Measurements from ENCODE around the gene FAM222A. TPM values are rescaled to one million over a fixed set of nuclear protein-coding genes. Genes with fewer than 3 reads are reported as not detected.

FAM222A gene
- total RNA-seq, 1 donor from 2014 or later = 6.2 TPM

DNA sequence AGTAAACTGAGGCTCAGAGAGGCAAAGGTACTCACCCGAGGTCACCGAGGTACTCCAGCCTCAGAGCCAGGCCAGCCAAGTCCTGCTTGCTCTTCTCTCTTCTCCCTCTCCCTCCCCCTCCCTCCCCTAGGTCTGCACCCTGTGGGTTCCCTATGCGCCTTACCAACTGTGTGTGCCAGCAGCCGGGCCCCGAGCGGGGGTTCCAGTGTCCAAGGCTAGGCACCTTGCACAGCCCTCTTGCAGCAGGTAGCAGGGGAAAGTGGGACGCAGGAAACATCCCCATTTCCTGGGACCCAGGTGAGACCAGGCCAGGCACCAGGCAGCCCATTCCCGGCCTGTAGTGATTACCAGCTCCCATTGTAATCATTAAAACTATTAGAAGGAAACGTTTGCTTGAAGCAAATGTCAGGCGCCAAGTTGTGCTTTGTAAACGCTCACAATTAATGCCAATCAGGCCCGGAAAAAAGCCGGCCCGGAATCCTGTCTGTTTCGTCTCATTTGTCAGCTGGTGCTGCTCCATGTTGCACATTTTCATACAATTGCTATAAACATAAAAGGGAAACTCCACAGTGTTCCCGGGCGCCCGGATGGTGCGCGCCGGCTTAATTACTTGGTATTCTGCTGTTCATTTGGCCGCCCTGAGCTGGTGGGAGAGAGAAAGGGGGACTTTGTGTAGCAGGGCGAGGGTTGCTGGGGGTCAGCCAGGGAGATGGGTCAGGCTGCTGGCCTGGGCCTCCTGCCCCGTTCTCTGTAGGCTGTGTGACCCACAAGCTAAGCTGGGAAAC is 11.9 kb downstream of the FAM222A start:
- TF ChIP-seq, protein P1, sequence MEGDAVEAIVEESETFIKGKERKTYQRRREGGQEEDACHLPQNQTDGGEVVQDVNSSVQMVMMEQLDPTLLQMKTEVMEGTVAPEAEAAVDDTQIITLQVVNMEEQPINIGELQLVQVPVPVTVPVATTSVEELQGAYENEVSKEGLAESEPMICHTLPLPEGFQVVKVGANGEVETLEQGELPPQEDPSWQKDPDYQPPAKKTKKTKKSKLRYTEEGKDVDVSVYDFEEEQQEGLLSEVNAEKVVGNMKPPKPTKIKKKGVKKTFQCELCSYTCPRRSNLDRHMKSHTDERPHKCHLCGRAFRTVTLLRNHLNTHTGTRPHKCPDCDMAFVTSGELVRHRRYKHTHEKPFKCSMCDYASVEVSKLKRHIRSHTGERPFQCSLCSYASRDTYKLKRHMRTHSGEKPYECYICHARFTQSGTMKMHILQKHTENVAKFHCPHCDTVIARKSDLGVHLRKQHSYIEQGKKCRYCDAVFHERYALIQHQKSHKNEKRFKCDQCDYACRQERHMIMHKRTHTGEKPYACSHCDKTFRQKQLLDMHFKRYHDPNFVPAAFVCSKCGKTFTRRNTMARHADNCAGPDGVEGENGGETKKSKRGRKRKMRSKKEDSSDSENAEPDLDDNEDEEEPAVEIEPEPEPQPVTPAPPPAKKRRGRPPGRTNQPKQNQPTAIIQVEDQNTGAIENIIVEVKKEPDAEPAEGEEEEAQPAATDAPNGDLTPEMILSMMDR (IDR thresholded peaks at IDR 0.05) = no peak
- Histone ChIP-seq H3K4me3 (no peak overlapping the region), H3K36me3 (no peaks in the 10 kb centered on the region), H3K4me1 (no peaks in the 10 kb centered on the region), H3K9me3 (no peaks in the 10 kb centered on the region), H3K27me3 (no peaks in the 10 kb centered on the region), H3K27ac (no peak overlapping the region)
- DNase-seq (no peak), ATAC-seq (no peak)
- intact Hi-C loops (cut with DNase I) = no loop called here

DNA sequence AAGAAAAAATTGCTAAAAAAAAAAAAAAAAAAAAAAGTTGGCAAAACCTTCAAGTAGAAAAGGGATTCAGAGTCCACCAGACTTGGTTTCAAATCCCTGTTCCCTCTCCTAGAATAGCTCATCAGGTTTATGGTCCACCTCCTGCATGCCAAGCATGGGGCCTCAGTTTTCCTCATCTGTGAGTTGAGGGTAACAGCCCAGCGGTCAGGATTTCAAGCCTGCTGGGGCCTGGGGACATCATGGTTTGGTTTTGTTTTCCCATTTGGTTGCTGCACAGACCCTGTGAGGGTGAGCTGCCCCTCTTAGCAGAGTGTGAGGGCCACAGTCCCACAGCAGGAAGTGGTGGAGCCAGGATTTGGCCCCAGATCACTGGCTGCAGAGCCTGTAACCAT is 12.5 kb downstream of the FAM222A start:
- Histone ChIP-seq H3K27me3 (no peaks in the 10 kb centered on the region), H3K4me3 (no peak overlapping the region), H3K36me3 (no peaks in the 10 kb centered on the region), H3K4me1 (no peaks in the 10 kb centered on the region), H3K27ac (no peak overlapping the region), H3K9me3 (no peaks in the 10 kb centered on the region)
- intact Hi-C loops (cut with DNase I) = no loop called here
- DNase-seq (no peak), ATAC-seq (no peak)
- TF ChIP-seq, protein P1 (IDR thresholded peaks at IDR 0.05) = no peak

DNA sequence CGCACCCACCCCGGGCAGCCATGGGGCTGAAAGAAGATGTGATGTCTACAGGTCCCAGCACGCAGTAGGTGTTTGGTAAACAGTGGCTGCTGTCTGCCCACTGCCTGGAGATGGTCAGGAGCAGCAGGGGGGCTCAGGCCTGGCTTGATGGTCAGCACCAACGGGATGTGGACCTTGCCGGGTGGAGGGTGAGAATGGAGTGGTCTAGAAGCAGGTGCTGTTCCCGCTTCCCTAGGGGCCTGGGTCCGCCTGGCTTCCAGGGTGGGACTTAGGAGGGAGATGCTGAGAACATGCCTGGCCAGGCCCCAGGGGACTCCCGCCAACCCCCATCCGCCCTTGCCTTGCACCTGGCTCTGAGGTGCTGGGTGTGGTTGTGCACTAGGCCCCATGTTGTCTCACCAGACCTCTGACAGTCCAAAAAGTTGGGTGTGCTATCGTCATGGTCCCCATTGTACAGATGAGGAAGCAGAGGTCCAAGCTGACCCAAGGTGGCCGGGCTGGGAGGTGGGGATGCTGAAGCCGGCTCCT is 12.9 kb downstream of the FAM222A start:
- intact Hi-C loops (cut with DNase I) = no loop called here
- no peaks in the 10 kb centered on the region for H3K9me3 ChIP-seq
- TF ChIP-seq, protein P1 (IDR thresholded peaks at IDR 0.05) = no peak
- H3K27ac ChIP-seq = no peak overlapping the region
- no peaks in the 10 kb centered on the region for H3K4me1 ChIP-seq
- DNase-seq (peak; percentile 43), ATAC-seq (no peak)
- no peaks in the 10 kb centered on the region for H3K36me3 ChIP-seq
- no peaks in the 10 kb centered on the region for H3K27me3 ChIP-seq
- no peak overlapping the region for H3K4me3 ChIP-seq

DNA sequence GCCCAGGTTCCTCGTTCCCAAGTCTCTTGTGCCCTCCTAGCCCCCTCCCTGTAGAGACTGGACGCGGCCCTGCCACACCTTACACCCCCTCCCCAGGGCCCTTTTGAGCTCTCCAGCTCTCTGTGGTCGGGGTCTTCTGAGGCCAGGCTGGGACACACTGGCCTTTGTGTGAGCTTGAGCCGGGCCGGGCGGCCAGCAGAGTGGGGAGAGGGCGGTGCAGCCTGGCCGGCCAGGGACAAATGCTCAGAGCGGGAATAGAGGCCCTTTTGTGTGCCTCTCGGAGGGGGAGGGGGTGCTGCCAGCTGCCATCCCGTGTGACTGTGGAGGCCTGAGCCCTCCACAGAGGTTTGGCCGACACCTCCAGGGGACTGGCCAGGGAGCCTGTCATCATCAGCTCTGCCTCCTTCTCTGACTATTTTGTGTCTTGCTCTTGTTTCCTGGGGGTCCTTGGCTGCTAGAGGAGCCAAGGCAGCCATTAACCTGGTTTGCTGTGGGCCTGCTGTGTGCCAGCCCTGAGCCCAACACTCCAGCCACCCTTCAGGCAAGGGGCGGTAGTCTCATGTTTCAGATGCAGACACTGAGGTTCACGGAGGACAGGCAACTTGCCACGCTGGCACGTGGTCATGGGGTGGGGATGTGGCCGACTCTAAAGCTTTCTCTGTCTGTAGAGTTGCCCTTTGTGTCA is 13.6 kb downstream of the FAM222A start:
- DNase-seq (peak; percentile 48), ATAC-seq (no peak)
- Histone ChIP-seq H3K4me1 (no peaks in the 10 kb centered on the region), H3K4me3 (no peak overlapping the region), H3K27me3 (no peaks in the 10 kb centered on the region), H3K27ac (no peak overlapping the region), H3K9me3 (no peaks in the 10 kb centered on the region), H3K36me3 (no peaks in the 10 kb centered on the region)
- intact Hi-C loops (cut with DNase I) = no loop called here
- TF ChIP-seq, protein P1 (IDR thresholded peaks at IDR 0.05) = no peak

DNA sequence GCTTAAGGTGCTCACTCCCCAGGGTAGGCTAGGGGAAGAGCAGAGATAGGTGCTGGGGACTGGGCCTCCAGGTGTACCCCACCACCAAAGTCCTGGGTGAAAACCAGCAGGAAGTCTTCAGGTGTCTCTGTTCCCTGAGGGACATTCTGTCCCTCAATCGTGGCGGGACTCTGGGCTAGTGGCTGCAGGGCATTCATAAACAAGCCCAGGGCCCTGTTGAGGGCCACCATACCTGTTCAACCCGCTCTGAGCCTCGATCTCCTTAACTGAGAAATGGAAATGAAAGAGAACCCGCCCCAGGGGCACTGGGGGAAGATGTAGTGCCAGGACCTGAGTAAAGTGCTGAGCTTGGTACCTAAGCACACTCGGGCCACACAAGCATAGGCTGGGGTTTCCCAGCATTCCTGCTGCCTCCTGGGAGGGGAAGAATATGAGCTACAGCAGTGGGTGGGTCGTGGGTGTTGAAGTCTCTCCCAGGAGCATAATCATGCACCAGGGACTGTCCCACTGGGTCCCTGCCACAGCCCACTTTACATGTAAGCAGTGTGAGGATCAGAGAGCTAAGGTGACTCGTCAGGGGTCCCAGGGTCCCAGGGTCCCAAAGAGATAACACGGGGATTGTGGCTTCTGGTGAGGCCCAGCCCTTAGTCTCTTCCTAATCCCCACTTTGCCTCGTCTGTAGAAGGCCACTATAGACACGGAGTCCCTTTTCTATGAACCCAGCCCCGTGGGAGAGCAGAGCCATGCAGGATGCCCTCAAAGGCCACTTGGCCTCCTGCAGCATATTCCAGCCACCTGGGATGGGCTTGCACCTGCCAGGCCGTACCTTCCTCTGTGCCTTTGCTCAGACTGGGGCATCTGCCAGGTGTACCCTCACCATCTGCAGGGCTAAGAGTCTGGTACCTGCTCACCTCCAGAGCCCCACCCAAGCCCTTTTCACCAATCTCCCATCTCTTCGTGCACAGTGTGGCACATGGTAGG is 14.4 kb downstream of the FAM222A start:
- ATAC-seq (no peak), DNase-seq (peak; percentile 38)
- H3K9me3 ChIP-seq = no peaks in the 10 kb centered on the region
- intact Hi-C loops (cut with DNase I) = no loop called here
- TF ChIP-seq, protein P1 (IDR thresholded peaks at IDR 0.05) = no peak
- H3K27ac ChIP-seq = no peak overlapping the region
- no peaks in the 10 kb centered on the region for H3K27me3 ChIP-seq
- H3K36me3 ChIP-seq = no peaks in the 10 kb centered on the region
- H3K4me1 ChIP-seq = no peaks in the 10 kb centered on the region
- no peak overlapping the region for H3K4me3 ChIP-seq
